ENCODE data around the gene AKR1B1.
A peak's percentile ranks its signal among the peaks of the same experiment; 100 is the strongest.

The AKR1B1 gene

DNA sequence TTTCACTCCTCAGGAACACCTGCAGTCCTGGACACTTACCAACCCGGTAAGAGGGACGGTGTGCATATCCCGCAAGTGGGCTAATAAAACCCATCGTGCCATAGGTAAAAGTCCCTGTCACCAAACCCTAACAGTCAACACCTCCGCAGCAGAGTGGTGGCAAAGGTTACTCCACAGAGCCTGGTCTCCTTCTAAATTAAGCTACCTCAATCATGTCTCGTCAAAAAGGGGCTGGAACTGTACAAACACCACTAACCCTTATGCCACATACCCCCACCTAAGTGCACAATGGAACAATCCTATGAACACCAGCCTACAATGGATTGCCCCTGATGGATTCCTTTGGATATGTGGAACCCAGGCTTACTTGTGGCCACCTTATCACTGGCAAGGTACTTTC lies 9.6 kb upstream of the AKR1B1 start:
- DNase-seq: no peak

GRCh38 chr7:134468054-134468453 lies 9.2 kb upstream of the AKR1B1 start:
- no peak for DNase-seq

GRCh38 chr7:134465491-134465890 lies 6.6 kb upstream of the AKR1B1 start:
- no peak for DNase-seq

DNA sequence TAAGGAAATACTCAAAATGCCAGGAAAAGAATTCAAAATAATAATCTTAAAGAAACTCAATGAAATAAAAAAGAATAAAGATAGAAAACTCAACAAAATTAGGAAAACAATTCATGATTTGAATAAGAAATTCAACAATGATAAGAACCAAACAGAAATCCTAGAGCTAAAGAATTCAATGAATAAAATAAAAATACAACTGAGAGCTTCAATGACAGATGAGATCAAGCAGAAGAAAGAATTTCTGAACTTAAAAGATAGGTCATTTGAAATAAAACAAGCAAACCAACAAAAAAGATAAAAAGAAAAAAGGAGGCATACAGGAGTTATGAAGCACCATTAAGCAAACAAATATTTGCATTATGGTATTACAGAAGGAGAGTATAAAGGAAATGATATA lies 5.6 kb upstream of the AKR1B1 start:
- no peak for DNase-seq

DNA sequence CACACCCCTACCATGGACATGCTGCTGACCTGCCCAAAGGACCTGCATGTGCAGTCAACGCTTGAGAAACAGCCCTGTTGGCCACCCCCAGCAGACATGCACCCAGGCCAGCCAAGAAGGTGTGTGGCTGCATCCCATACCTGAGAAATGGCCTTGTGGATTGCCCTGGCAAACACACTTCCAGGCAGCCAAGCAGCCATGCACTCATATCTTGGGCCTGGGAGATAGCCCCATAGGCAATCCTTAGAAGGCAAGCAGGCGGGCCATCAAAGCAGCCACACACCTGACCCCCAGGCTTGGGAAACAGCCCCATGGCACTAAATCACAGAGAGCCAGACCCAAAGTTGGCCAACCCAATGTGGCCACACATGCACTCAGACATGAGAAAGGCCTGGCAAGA lies 4.9 kb upstream of the AKR1B1 start:
- DNase-seq: no peak

DNA sequence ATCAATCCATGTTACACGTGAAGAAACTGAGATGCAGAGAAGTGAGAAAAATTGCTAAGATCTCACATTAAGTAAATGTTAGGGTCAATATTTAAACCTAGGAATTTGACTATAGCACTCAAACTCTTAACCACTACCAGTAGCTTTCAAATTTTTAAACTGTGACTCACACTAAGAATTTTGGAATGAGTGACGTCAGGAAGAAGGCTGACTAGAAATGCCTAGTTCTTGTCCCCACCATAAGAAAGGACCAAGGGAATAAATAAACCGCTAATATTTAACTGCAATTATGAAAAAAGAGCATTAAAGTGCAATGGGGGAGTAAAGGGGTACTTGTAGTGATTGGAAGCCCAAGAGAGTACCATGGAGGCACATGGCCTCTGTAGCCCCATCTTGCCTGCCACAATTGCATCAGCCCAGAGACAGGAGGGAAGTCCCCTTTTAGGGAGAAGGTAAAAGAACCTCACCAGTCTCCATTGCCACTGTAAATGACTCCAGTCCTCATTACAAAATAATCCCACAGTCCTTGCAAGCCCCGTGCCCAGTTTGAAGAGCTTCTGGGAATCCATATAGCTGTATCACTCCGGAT lies 3.5 kb upstream of the AKR1B1 start:
- no peak for DNase-seq

DNA sequence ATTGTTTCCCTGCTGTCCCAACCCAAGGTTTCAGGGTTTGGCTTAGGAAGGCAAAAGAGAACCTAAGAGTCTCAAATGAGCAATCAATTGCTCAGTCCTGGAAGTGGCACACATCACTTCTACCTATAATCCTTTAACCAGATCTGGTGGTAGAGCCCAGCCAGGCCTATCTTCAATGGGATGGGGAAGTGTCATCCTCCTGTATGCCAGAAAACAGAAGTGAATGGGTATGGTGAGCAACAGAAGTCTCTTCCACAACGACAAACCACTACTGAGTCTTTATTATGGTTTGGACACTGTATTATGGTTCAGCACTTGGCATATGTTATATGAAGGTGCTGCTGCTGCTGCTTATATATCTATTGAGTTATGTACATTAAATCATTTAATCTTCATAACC lies 3.0 kb upstream of the AKR1B1 start:
- DNase-seq: no peak

DNA sequence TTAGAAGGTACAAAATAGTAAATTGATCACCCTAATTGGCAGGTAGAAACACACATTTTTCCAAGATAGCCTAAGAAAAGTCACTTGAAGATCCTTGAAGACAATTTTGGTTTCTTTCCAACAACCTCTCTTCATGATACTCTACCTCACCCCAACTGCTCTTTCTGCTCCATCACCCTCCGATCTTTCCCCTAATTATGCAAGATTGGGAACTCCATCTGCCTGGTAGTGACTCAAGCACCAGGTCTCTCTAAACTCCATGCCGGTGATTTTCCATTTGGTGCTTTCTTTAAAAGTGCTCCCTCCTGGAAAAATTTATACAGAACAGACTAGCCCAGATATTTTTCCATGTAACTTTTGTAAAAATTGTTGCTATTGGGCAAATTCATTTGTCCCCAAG lies 1.1 kb upstream of the AKR1B1 start:
- DNase-seq: no peak

DNA sequence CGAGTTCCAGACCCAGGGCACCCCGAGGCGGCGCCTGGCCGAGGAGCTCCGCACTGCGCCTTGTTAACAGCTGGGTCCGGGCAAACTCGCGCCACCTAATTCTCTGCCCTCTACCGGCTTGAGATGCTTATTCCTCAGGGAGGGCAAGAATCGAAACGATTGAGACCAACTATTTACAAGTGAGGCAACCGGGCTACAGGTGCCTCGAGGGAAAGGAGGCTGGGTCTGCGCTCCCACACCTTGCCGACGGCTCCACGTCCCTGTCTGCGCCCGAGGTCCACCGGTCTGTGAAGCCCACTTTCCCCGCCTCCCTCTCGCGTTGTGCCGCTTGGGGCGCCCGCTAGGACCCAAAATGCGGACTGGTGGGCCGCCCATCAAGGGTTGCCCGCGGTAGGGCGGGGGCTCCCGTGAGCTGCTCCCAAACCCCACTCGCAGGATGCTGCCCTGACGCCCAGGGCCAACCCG lies 527 bp downstream of the AKR1B1 start:
- peak; percentile 57 for DNase-seq

- no peak for DNase-seq
Measured at GRCh38 chr7:134457210-134457609, 1.7 kb downstream of the AKR1B1 start.

GRCh38 chr7:134454277-134454676 lies 4.6 kb downstream of the AKR1B1 start:
- DNase-seq: no peak

- no peak for DNase-seq
Measured at GRCh38 chr7:134453518-134453917, 5.4 kb downstream of the AKR1B1 start.

- no peak for DNase-seq
Measured at GRCh38 chr7:134452991-134453473, 5.9 kb downstream of the AKR1B1 start.

DNA sequence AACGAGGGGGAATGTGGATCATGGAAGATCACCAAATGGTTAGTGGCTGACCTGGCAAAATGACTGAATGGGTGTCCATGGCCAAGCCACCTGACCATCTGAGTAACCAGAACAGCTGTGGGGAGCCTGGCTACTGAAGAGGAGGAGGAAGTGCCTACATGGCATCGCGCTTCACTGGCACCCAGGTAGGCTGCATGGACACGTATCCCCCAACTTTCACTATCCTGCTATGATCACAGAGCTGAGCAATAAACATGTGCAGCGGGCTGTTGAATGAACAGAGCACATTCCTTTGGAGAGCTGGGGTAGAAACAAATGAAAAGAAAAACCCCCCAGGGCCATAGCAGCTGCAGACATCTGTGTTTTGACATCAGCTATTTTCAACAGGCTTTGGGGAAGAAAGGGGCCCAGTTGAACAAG lies 6.5 kb downstream of the AKR1B1 start:
- DNase-seq: no peak

DNA sequence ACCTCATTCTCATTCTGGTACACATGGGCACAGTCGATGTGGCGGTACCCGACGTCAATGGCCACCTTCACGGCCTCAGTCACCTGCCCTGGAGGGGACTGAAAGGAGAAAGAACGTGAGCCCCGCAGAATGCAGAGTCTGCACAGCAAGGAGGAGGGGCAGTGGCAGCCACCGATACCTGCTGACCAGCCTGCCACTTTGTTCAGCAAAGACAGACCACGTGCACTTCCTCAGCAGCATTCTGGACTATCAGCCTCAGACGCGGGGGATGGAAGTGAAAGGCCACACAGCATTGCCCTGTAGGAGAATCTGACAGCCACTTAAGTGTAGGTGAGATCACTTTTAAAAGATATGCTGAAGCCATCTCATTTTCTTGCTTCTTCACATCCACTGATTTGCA lies 7.2 kb downstream of the AKR1B1 start:
- no peak for DNase-seq

GRCh38 chr7:134450294-134451000 lies 8.5 kb downstream of the AKR1B1 start:
- DNase-seq: no peak

- DNase-seq: no peak
Measured at GRCh38 chr7:134449680-134450079, 9.2 kb downstream of the AKR1B1 start.

GRCh38 chr7:134448356-134449229 lies 10.3 kb downstream of the AKR1B1 start:
- no peak for DNase-seq

DNA sequence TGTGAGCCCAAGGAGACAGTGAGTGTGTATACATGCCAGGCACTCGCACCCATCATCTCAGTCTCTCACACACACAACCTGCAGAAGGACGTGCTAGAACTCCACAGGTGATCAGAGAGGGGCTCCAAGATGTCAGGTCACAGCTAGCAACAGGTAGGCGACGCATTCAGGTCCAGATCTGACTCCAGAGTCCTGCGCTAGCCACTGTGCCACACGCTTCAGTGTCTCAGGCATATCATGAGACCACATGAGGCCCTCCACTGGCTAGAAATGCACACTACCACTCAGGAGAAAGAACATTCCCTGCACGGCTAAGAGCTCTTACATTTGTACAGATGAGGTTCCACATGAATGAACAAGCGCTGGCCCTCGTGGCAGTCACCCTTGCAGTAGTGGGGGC lies 11.5 kb downstream of the AKR1B1 start:
- no peak for DNase-seq

- DNase-seq: no peak
Measured at GRCh38 chr7:134446923-134447322, 12.0 kb downstream of the AKR1B1 start.

DNA sequence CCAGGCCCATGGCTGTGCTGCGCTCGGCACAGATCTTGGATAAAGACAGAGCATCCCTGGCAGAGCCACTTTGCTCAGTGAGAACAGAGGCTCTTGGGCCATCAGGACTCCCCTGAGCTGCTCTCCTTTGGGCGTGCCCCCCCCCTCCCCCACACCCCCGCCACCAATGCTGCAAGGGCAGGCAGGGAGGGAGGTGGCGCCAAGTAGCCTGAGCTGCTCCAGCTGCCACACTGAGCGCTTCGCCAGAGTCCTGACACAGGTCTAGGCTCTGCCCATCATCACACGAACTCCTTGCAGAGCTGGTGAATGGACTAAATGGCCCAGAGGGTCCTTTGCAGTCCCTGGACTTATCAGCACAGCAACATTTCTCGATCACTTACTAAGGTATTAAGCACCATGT lies 12.5 kb downstream of the AKR1B1 start:
- DNase-seq: no peak

DNA sequence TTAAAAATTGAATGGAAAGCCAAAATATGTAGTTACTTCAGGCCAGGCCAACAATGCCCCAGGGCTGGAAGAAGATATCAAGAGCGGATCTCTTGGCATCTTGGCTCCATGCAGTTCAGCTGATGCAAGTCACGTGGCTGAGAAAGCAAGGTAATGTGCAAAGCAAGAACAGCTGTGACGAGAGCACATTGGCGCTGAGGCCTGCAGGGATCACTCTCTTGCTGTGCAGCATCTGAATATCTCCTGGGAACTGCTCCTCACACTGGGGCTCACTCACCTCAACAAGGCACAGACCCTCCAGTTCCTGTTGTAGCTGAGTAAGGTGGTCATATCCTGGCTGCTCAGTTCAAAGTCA lies 14.0 kb downstream of the AKR1B1 start:
- DNase-seq: no peak

DNA sequence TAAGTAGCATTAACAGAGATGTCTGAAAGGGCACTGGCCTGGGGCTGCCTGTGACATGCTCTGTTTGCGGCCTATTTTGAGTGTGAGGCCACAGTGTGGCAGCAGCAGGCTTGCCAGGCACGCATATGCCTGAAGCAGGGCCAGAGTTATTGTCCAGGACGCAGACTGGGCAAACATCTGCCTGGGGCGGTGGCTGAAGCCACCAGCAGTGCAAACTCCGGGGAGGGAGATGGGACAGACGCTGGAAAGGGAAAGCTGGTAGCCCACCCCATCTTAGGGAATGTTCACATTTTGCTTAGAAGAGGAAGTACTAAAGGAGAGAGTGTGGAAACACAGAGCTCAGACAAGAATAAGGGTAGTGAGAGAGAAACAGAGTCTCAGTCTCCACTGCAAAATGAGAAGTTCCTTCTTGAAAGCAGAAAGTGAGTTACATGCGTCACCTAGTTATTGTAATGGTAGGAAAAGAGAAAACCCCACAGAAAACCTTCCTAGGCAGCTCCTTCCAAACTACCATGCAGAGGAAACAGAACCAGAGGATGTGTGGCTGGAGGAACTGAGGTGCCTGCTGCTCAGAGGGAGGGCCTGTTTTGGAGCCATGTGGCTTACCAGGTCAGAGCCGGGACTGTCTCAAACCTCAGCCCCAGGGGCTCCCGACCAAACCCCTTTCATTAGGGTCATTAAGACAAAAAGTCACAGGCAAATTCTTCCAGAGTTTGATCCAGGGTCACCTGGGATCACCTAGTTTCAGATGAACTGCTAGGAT lies 14.5 kb downstream of the AKR1B1 start:
- DNase-seq: no peak

All from CD4-positive, alpha-beta T cell treated with Interferon gamma for 1 hour (primary cell).